HG03064 (cell line): ENCODE measurements around the gene ENOX2.

Source experiments
- ATAC-seq: cut with Tn5 transposase; IDR thresholded peaks from one replicate; pipeline ENCODE4 v1.9.1; 2021; ENCODE audit warnings: low read depth; ENCODE audit not compliant: unreplicated experiment

ENOX2 gene

GRCh38 chrX:130771648-130772047 lies 131.4 kb downstream of the ENOX2 start:
- ATAC-seq, result no peak

GRCh38 chrX:130771230-130771629 lies 131.8 kb downstream of the ENOX2 start:
- no peak for ATAC-seq

GRCh38 chrX:130770615-130771014 lies 132.4 kb downstream of the ENOX2 start:
- ATAC-seq, result no peak

GRCh38 chrX:130769835-130770234 lies 133.2 kb downstream of the ENOX2 start:
- ATAC-seq, result no peak

GRCh38 chrX:130758072-130758471 lies 144.9 kb downstream of the ENOX2 start:
- ATAC-seq, result no peak

GRCh38 chrX:130756233-130756632 lies 146.8 kb downstream of the ENOX2 start:
- ATAC-seq, result no peak

- ATAC-seq, result no peak
Observed at GRCh38 chrX:130754353-130754752, 148.7 kb downstream of the ENOX2 start.

GRCh38 chrX:130746709-130747342 lies 156.2 kb downstream of the ENOX2 start:
- ATAC-seq, result no peak

- ATAC-seq, result no peak
Observed at GRCh38 chrX:130746077-130746476, 156.9 kb downstream of the ENOX2 start.

GRCh38 chrX:130741584-130741983 lies 161.4 kb downstream of the ENOX2 start:
- ATAC-seq, result no peak

- no peak for ATAC-seq
Observed at GRCh38 chrX:130741151-130741550, 161.9 kb downstream of the ENOX2 start.

GRCh38 chrX:130738638-130739195 lies 164.3 kb downstream of the ENOX2 start:
- no peak for ATAC-seq

- no peak for ATAC-seq
Observed at GRCh38 chrX:130734713-130735112, 168.3 kb downstream of the ENOX2 start.

GRCh38 chrX:130728208-130728607 lies 174.8 kb downstream of the ENOX2 start:
- ATAC-seq, result no peak

GRCh38 chrX:130726661-130727060 lies 176.3 kb downstream of the ENOX2 start:
- ATAC-seq, result no peak

- no peak for ATAC-seq
Observed at GRCh38 chrX:130725519-130725918, 177.5 kb downstream of the ENOX2 start.

GRCh38 chrX:130719413-130719812 lies 183.6 kb downstream of the ENOX2 start:
- ATAC-seq, result no peak

- ATAC-seq, result no peak
Observed at GRCh38 chrX:130718137-130718536, 184.9 kb downstream of the ENOX2 start.

- no peak for ATAC-seq
Observed at GRCh38 chrX:130716781-130717413, 186.1 kb downstream of the ENOX2 start.

- no peak for ATAC-seq
Observed at GRCh38 chrX:130716346-130716745, 186.7 kb downstream of the ENOX2 start.

- no peak for ATAC-seq
Observed at GRCh38 chrX:130715299-130715698, 187.7 kb downstream of the ENOX2 start.

- ATAC-seq, result no peak
Observed at GRCh38 chrX:130714665-130715064, 188.3 kb downstream of the ENOX2 start.
